SW 1271 (cell line): ENCODE data around the gene COG7.
"Not testable (repeated sequence)": the region's sequence is repeated elsewhere in the genome, so short reads cannot be mapped to it uniquely, and the experiment has no call there.

Experiments used
- DNase-seq, 2 experiments: peaks; one replicate each; lab custom pipeline; 2025; lab: John Stamatoyannopoulos, UW

COG7 gene

DNA sequence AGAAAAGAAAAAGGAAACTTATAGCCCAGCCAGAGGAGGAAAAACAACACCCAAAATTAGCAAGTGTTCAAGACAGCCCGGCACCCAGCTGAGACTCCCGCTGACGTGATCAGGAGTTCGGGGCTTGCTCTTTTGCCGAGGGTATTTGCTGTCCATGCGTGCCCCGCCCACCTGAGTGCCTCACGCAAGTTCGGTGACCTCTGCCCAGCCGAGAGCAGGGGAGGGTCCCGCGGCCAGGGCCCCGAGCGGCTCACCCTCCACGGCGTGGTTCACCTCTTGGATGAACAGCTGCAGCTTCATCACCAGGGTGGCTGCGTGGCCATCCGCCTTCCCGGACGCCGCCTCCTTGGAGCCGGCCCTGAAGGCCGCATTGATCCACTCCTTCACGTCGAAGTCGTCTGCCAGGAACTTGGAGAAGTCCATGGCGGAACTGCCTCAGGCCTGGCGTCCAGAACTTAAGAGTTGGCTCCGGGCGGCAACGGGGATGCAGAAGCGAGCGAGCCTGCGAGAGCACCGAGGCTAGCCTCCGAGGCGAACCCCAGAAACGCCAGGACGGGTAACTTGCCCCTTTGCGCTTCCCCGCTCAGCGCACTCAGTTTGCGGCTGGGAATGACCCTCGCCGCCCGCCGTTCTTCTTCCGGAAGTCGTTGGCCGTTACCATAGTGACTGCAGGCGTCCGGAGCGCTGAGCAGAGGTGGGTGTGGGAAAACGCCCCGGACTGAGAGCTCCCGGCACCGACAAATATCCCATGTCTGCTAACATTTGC is at the start of gene COG7:
Gene COG7, minus strand, starts transcription at position 618 of the 766 bp plus-strand sequence. Its CDS starts 195 bp downstream, at position 423.
- DNase-seq: peak; percentile 21 to 73

DNA sequence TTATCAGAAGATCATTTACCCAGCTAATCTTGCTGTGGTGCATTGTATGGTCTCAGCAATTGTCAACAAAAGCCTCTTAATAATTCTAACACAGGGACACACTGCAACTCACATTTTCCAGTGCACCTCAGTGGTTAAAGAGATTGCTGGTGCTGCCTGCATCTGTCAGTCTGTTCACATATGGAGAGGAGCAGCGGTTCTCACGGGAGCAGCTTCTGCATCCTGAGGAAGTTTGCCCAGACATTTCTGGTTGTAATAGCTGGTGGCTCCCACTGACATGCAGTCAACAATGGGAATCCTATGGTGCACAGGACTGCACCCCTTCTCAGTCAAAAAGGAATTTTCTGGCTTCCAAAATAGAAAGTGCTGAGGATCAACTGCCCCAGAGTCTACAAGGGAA is 49.5 kb upstream of the COG7 start:
- DNase-seq: no peak

DNA sequence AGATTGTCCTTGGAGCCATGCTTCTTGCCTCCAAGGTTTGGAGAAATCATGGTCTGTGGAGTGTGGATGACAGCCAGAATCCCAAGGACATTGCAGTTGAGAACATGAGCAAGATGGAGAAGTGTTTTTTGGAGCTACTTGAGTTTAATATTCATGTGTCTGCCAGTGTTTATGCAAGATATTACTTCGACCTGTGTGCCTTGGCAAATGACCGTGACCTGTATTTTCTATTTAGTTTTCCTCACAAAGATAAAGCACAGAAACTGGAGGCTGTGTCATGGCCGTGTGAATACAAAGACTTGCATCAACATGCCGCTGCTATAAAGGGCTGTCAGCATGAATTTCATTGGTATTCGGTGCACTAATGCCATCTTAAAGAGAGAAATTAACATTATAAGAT is 48.3 kb upstream of the COG7 start:
- no peak for DNase-seq

DNA sequence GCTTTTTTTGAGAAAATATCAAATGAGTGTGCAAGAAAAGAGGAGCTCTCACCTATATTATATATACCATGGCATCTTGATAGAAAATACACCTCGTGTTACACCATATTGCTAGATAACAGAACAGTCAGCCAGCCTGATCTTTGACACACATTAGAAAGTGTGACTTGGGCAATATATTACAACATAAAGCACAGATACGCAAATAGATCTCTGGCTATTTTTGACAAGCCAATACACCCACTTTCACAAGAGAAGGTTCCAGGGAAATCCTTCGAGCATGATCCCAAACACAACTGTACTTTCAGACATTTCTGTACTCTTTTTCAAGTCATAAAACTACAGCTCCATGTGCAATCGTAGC is 47.9 kb upstream of the COG7 start:
- no peak for DNase-seq

DNA sequence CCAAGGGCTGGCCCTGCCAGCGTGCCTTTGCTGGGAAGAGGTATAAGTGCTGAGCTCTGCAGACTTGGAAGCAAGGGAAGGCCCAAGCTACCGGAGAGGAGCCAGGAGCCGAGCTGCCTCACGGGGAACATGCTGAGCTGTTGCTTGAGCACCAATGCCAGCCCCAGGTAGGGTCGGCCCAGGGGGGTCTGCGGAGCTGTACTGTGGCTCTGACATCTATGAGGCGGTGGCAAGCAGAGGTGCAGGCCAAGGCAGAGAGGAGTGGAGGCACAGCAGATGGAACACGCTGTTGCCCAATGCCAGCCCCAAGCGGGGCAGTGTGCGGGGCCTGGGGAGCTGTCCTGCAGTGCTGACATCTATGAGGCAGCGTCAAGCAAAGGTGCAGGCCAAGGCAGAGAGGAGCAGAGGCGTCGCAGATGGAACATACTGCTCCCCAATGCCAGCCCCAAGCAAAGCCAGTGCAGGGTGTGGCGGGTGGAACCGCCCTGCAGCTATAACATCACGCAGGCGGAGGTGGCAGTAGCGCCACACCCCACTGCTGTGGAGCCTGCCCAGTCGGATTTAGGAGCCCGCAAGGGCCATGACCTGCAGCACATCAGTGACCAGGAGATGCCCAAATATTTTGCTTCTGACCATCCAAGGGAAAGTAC is 47.3 kb upstream of the COG7 start:
- no peak for DNase-seq

DNA sequence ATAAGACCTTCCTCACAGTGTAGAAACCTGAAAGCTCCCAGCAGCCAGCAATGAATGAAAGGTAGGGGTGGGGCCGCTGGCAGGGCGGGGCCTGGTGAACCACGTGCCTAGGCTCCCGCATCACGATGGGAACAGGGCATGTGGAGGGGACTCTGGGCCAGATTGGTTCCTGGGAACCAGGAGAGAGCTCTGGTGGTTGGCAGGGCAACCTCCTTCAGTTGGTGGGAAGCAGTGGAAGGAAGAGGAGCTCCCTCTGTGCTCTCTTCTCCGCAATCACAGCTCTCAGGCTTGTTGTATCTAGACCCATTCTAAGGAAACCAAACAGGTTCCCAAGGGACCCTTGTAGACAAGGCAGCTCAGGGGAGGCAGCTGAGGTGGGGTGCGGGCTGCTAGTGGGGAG is 46.8 kb upstream of the COG7 start:
- DNase-seq: no peak

DNA sequence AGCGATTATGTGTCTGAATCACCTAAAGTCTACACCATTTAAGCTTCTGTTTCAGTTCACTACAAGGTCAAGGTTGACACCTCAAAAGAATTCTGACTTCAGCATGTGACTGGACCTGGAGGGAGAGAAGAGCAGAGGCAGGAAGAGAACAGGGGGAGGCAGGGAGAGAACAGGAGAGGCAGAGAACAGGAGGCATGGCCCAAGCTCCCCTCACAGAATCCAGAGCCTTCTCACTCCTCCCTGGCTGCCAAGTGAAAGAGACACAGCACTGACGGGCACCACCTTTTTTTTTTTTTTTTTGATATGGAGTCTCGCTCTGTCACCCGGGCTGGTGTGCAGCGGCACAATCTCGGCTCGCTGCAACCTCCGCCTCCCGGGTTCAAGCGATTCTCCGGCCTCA is 45.9 kb upstream of the COG7 start:
- no peak for DNase-seq

DNA sequence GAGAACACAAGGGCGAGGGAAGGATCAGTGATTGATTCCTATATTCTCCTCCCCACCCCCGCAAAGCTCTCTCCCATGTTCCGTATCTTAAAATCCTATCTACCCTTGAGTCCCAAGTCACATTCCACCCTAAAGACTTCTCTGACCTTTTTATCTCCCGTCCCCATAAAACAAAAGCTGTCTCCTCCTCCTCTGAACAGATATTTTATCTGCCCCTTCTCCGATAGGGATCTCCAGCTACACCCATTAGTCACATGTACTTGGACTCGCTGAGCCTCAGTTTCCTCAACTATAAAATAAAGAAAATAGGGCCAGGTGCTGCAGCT is 44.5 kb upstream of the COG7 start:
- DNase-seq: no peak

DNA sequence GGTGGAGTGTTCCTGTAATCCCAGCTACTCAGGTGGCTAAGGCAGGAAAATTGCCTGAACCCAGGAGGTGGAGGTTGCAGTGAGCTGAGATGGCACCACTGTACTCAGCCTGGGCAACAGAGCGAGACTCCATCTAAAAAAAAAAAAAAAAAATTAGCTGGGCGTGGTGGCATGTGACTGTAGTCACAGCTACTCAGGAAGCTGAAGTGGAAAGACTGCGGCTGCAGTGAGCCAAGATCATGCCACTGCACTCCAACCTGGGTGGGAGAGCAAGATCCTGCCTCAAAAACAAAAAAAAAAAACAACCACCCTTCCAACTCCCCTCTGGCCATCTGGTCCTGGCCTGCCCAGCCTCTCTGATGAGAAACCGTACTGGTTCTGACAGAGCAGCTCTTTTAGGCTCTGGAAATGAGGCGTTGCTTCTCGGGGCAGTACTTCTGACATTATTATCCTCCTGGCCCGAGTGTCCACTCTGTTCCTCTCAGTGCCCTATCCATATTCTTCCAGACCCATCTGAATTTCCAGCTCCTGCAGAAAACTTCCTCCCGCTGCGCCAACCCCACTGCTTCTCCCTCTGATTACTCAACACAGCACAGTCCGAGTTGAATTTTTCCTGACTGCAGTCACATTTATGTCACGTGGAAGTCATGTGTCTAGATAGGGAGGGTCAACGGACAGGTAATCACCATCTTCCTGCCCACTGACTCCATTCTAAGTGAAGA is 44.0 kb upstream of the COG7 start:
- DNase-seq: no peak

DNA sequence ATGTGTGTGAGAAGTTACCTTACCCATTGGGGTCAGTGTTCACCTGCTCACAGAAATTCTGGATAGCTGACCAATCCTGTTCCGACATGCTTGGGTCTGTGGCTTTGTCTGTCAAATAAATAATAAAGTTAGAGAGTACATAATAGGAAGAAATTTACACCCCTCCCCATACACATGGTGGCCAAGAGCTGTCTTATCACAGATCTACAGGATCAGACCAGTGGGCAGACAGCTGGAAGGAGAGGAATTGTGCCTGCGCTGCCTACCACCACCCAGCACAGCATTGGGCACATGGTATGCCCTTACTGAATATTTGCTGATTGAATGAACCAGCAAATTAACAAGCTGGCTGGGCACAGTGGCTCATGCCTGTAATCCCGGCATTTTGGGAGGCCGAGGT is 42.7 kb upstream of the COG7 start:
- no peak for DNase-seq

DNA sequence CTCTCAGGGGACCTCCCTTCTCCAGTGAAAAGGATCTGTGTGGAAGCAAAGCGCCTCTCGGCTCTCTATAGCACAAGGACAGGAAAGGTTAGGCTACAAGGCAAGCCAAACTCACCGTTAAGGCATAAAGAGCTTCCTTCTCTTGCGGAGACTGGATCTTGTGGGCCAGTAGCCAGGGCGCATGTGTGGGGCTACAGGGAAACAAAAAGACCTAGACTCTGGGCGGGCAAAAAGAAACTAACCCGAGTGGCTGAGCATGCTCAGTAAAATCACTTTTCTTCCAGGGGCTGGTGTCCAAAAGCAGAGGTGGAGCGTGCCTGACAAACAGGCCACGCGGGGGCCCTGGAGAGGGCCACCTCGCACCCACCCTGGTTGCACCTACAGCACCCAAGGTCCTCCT is 41.2 kb upstream of the COG7 start:
- DNase-seq: no peak

DNA sequence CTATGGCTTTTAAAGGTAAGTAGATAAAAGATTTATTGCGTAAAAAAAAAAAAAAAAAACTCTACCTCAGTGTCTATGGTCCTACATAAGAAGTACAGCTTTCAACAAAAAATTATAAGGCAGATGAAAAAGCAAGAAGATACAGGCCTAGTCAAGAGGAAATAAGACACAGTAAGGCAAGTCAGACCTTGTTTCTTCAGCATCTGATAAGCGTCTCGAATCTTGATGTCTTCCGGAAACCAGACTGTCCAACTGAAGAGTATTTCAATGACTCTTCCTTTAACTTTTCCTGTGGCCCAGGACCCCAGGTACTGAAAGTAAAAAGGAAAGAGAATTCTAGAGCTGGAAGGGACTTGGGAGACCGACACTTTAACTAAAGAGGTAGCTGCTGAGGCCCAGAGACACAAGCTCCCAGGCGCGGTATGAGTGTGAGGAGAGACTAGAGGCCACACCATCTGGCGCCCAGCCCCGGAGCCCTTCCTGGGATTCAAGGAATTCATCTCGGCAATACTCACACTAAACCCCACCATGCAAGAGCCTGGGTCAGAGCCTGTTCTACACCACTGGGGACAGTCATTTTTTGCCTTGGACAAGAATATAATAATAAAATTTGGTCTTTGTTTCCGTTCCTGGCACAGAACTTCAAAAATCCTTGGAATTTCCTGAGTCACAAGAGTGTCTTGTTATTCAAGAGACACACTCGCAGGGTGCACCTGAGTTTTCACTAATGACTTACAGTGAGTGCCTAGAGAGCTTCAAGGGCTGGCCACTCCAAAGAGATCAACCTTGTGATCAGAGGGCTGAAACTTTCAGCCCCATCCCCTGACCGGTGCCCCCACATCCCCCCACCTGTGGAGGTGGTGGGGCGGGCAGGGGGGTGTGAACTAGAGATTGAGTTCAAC is 38.8 kb upstream of the COG7 start:
- DNase-seq: peak in 1 of 2 experiments; percentile 12

DNA sequence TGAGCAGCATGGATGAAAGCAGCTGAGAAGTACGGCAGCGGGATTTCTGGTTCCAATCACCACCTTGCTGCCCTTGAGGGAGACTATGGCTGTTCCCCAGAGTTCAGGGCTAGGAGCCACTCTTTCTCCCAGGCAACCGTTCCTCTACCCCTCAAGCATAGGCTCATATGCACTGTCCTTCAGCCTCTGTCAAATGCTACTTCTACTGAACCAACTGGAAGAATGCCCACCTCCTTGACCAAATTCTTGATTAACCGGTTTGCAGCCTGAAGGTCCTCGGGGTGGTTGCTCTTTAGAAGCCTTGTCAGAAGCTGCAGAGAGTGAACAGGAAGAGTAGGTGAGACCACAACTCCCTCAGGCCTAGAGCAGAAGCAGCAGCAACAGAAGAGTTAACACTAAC is 33.5 kb upstream of the COG7 start:
- no peak for DNase-seq

DNA sequence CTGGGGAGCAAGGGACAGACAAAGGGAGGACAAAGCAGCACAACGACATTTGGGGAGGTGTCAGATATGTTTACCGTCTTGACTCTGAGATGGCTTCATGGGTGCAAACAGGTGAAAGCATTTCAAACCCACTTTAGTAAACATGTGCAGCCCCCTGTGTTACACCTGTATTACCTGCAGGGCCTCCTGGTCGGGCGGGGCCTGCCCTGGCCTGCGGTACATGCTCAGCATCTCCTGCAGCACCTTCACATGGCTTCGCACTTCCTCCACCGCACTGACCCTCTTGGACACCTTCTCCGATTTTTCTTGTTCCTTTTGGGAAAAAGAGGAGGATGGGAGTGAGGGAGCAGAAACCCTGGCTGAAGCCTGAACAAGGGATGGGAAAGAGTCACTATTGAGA is 32.9 kb upstream of the COG7 start:
- no peak for DNase-seq

DNA sequence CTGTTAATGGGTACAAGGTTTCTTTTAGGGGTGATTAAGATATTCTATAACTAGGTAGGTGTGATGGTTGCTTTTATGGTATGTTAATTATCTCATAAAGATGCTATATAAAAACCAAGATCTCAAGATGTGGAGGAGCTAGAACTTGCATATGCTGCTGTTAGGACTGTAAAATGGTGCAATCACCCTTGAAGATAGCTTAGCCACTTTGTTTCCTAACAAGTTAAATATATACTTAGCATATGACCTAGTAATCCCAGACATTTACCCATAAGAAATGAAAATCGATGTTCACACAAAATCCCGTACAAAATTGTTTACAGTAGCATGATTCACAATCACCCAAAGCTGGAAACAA is 32.2 kb upstream of the COG7 start:
- no peak for DNase-seq

DNA sequence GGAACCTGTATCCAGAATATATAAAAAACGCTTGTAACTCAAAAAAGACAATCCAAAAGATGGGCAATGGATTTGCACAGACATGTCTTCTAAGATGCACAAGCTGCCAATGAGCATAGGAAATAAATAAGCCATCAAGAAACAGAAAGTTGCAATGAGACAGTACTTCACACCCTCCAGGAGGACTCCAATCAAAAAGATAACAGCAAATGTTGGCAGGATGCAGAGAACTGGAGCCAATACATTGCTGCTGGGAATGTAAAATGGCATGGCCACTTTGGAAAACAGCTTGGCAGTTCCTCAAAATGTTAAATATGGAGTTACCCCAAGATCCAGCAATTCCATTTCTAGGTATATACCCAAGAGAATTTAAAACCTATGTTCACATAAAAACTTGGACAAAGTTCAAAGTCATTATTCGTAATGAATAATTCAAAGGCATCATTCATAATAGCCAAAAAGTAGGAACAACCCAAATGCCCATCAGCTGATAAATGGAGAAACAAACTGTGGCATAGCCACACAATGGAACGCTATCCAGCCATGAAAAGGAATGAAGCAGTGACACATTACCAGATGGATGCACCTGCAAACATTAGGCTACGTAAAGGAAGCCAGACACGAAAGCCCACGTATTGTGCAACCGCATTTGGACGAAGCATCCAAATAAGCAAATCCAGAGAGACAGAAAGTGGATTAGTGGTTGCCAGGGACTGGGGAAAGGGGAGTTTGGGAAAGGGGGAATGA is 31.7 kb upstream of the COG7 start:
- no peak for DNase-seq

DNA sequence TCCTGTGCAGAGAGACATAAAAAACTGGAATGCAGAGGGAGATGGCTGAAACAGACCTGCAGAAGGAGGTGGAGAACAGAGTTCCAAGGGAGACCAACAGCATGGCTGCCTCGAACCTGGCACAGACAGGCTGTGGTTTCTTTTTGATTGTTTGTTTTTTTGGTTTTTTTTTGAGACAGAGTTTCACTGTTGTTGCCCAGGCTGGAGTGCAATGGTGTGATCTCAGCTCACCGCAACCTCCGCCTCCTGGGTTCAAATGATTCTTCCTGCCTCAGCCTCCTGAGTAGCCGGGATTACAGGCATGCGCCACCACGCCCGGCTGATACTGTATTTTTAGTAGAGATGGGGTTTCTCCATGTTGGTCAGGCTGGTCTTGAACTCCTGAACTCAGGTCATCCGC is 30.5 kb upstream of the COG7 start:
- not testable (repeated sequence) for DNase-seq

DNA sequence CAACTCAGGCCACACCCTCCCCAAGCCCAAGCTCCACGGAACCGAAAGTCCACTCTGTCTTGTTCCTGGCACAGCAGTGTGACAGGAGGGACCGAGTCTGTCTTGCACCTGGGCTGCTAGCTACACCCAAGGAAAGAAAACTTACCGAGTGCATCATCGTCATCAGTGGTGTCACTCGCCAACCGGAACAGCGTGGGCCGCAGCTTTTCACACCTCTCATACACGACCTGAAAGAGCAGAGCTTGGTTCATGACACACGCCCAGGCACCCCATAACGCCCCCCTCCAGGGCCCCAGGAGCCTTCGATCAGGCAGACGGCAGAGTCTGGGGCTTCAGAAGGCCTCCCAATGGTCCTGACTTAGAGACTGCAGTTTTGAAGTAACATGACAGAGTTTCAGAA is 29.8 kb upstream of the COG7 start:
- DNase-seq: no peak

DNA sequence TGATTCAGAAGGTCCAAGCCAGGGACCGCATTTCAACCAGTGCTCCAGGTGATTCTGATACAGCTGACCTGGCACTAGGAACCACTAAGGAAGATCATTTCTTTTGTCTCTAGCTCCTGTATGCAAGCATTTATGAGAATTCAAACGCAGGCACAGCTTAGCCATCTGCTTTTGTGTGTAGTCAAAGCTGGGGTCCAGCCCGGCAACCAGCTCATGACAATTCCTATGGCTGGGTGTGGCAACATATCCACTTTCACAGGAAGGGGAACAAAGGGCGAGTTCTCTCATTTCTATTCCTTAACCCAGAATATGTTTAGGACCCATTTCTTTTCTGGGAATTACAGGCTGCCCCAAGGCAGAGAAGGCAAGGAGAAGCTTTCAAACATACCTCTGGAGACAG is 27.3 kb upstream of the COG7 start:
- DNase-seq: no peak

DNA sequence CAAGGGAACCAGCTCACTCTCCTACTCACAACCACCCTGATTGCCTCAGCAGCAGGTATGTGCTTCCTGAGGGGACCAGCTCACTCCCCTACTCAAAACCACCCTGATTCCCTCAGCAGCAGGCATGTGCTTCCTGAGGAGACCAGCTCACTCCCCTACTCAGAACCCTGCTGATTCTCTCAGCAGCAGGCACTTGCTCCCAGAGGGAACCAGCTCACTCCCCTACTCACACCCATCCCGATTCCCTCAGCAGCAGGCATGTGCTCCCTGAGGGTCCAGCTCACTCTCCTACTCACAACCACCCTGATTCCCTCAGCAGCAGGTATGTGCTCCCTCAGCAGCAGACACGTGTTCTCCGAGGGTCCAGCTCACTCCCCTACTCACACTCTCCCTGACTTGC is 26.1 kb upstream of the COG7 start:
- DNase-seq: no peak

DNA sequence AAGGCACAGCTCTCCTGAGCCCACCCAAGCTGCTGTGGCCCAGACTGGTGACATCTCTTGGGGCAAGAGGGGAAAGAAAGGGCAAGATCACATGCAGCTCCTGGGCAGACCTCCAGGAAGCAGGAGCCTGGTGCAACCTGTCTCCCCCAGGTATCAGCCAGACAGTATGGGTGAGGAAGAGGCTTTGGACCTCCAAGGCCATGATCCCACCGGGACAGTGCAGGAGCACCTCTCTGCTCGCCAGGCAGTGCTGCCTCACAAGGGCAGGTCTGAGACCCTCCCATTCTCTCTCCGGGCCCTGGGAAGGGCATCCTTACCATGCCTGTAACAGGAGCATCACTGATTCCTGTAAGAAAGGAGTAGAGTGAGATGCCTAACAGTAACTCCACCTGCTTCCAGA is 25.6 kb upstream of the COG7 start:
- DNase-seq: no peak

DNA sequence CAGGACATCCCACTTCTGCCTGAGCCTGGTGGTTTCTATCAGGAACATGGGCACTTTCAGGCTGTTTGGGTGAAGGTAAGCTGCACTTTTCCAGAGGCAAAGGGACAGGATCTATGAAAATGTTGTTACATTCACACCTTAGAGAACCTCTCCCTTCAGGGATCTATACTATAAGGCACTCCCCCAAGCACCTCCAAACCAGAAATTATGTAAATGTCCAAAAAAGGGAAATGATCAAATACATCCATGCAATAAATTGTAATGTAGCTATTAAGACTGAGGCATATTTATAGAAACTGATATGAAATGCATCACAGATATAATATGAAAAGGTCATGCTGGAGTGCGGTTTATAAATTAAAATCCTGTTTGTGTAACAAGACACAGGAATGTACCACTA is 23.3 kb upstream of the COG7 start:
- DNase-seq: no peak
